COLO668 (cell line): ENCODE data around the gene RAB30.
"Not testable (repeated sequence)": the region's sequence is repeated elsewhere in the genome, so short reads cannot be mapped to it uniquely, and the experiment has no call there.

ENCODE experiments used
- DNase-seq: peaks from one replicate; lab custom pipeline; 2025; ENCODE audit not compliant: unreplicated experiment; lab: John Stamatoyannopoulos, UW

RAB30 gene

DNA sequence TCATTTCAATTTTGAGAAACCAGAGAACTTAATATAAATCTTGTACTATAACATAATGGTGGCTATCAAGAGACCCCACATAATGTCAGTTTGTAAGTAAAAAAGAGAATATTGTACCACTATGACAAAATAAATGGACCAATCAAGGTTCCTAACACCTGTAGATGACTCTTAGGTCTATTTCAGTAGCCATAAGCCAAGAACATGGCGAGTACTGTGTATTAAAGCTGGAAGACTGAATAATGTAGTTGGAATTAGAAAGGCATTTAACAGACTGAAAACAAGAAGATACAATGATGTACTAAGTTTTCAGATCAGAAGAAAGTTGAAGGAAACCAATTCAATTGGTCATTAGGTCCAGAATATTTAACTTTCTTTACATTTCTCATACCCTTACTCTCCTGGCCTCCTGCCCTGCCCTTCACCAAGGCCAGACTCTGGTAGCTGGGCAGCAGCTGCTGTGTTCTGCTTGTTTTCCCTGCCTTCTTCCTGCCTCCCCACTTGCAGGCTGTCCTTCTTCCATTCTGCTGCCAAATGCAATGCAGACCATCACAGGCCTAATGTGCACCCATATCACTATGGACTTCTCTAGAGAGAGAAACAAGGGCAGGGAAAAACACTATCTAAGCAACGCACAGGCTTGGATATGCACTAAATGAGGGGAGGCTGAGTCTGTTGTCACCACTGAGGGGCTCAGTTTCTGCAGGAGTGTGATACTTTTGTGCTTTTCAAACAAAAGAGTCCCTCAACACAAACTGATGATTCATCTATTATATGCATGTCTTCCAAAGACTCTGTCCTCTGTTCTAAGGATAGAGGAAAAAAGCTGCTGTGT, 60.1 kb downstream of the RAB30 start:
- no peak for DNase-seq

GRCh38 chr11:83009999-83010398, 61.7 kb downstream of the RAB30 start:
- DNase-seq = no peak

DNA sequence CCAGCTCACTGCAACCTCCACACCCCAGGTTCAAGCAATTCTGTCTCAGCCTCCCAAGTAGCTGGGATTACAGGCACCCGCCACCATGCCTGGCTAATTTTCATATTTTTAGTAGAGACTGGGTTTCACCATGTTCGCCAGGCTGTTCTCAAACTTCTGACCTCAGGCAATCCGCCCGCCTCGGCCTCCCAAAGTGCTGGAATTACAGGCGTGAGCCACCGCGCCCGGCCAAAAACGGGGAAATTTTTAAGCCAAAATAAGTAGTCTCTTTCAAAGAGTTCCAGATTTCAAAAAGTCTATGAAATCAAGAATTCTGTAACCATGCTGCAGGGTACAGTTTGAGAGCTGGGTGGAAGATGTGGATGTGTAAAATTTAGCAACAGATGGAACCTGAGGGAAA, 62.6 kb downstream of the RAB30 start:
- DNase-seq = not testable (repeated sequence)

- DNase-seq = no peak
Observed at GRCh38 chr11:83008581-83008923, 63.1 kb downstream of the RAB30 start.

DNA sequence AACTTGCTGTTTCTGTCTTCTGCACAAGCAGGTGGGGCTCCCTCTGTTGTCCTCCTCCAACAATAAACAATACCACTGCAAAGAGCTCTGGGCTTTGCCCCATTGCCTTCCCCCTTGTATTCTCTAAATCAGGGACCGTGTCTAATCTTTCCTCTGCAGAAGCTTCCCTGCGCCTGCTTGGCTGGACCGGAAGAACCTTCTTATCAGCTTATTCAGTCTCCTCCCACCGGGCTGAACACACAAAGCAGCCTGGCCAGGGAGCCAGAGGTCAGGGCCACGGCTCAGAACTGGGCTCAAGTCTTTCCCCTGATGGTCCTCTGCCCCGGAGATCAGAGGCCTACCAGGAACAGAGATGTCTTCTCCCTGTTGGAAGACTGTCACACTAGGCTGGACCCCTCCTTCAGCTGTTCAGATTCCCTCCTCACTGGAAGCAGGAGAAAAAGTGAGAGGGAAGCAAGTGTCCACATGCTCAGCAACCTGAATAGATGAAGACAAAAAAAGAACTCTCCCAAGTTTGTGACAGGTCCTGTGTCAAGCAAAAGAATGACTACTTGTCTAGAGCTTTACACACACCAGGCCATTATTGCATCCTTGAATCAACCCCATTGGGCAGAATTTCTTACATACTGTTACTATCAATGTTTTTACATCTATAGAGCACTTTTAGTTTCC, 63.7 kb downstream of the RAB30 start:
- DNase-seq = peak; percentile 61

- peak; percentile 42 for DNase-seq
Observed at GRCh38 chr11:83007477-83007876, 64.2 kb downstream of the RAB30 start.

- peak; percentile 20 for DNase-seq
Observed at GRCh38 chr11:83006877-83007330, 64.8 kb downstream of the RAB30 start.

DNA sequence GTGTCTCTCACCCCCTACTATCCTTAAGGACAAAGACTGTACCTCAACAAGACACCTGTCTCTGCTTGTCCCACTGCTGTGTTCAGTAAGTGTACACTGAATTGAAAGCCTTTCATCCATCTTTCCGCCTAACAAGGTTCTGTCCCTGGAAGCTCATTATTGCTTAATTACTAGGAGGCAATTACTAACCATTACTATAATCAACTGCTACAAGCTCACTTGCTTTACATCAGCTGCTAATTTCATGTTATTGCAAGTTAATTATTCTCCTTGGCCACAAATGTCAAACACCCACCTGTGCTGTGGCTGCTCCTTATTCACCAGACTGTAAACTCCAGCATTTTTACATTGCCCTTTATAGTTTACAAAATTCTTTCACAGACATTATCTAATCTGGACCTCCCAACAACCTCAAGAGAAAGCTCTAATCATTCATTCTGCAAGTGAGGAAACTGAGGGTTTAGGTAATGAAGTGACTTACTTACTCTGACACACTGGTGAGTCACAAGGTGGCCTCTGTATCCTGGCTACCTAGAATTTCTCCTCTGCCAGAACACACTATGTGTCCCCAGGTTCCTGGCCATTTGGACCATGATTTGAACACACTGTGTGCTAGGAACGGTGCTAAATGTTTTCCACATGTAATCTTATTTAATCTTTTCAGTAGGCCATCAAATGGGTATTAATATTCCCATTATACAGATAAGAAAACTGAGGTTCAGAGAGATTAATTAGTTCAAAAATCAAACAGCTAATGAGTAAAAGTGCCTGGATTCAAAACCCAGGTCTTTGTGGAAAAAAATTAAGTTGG, 66.7 kb downstream of the RAB30 start:
- DNase-seq = no peak

DNA sequence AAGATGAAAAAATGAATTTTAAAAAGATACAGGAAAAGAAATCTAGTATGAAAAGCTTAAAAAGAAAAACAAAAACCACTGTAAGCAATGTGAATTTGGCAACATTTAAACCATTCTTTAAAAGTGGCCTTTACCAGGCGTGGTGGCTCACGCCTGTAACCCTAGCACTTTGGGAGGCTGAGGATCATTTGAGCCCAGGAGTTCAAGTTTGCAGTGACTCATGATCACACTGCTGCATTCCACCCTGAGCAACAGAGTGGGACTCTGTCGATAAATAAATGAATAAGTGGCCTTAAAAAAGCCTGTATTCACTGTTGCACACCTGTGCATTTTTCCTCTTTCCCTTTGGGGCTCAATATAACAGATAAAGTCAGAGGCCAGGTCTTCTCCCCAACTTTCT, 69.2 kb downstream of the RAB30 start:
- no peak for DNase-seq

DNA sequence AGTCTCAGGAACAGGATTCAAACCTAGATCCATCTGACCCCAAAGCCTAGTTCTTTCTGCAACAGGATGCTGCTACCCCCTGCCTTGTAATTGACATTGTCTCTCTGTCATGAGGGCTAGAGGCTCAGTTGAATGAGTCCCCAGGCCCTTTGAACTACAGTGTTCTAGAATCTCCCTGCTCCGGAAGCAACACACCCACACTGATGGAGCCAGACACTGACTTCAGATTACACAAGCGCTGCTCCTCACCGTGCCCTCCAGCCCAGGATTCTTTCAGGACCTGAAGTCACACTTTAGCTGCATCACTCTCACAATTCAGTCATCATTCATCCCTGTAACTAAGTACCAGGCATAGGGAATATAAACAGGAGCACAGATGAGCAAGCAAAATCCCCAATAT, 69.6 kb downstream of the RAB30 start:
- DNase-seq = no peak

GRCh38 chr11:83000381-83000780, 71.3 kb downstream of the RAB30 start:
- no peak for DNase-seq

- DNase-seq = no peak
Observed at GRCh38 chr11:82999232-82999631, 72.5 kb downstream of the RAB30 start.

- no peak for DNase-seq
Observed at GRCh38 chr11:82998697-82999096, 73.0 kb downstream of the RAB30 start.

DNA sequence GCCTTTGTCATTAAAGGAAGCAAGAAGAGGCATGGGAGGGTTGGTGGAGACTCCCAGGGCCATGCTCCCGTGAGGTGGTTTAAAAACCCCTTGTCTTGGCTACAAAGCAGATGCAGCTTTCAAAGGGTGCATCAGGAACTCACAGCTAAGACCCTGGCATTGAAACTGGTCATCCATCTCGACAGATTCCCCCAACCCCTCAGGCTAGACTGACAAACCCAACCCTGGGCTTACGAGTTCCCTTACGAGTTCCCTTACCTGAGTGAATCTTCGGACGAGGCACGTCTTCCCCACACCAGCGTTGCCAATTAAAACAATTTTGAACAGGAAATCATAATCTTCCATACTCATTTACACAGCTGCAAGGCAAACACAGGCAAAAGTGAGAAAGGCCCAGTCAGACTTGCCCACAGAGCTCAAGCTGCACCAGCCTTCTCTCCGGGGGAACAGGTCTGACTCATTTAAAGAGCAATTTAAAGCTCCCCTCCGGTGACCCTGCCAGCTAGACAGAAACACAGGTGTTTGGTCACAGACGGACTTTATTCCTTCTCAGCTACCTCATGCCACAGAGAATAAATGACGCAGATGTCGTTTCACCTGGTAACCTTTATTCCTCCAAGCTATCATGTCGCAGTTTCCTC, 74.6 kb downstream of the RAB30 start:
- DNase-seq = peak; percentile 70

DNA sequence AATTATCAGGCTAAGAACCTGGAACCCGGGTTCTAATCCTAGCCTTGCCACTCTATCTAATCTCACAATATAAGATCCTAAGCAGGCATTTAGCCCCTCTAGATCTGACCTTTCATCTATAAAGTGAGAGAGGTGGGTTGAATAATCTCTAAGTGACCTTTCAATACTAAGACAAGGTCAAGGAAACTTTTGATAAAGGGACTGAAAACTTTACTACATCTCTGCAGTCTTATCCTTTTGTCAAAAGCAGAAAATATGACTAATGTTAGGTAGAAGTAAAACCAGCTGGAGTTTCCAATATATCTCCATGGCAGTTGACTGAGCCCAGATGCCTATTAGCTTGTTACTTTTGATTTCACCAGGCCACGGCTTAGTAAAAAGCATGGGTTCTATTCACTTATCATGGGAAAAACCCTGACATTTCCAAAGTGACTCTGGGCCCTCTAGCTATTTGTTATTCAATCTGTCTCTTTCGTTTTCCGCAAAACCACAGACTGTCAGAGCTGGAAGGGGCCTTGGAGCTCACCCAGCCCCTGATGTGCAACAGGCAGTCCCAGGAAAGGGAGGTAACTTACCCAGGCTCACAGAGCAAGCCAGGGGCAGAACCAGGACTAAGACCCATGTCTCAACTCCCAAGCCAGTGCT, 75.8 kb downstream of the RAB30 start:
- DNase-seq = no peak

- DNase-seq = no peak
Observed at GRCh38 chr11:82995235-82995634, 76.5 kb downstream of the RAB30 start.

DNA sequence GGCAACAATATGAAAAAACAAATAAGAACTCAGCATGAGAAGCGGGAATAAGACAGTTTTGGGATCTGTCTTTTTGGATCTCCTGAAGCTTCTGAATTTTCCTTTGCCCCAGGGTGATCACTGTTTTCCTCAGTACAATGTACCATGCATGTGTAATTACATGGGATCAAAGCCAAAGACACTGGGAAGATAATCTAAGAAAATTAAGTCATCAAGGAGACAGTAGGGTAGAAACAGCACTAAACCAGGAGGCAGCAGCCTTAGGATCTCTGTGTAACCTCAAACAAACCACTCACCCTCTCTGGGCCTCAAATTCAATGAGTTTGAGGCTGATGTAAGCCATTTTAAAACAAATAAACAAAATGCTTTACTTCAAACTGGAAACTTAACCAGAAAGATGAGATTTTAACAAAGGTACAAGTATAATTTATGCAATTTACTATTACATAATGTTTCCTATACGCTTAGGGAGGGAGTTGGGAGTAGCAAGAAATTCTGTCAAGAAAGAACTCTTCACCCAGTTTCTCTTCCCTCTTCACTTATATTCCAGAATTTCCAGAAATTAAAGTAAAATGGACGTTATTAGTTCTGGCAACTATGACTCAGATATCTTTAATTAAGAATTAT, 77.0 kb downstream of the RAB30 start:
- no peak for DNase-seq

DNA sequence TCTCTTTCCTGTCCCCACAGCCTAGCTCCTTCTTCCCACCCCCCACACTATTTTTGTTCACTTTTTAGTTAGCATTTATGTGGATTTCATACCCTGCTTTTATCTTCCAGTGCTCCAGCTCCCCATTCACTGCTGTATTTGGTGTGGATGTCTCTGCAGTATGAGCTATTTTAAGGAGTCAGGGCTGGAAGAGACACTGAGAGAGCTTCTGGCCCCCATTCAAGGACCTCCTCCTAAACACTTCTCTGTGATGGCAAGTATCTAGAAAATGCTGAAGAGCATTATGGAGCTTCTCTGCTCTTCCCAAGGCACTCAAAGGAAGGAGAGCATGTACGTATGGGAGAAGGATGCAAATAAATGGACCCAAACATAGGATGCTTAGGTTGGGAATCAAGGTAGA, 79.5 kb downstream of the RAB30 start:
- no peak for DNase-seq

- DNase-seq = no peak
Observed at GRCh38 chr11:82989628-82990404, 81.9 kb downstream of the RAB30 start.
